ENCODE results near the gene DHCR24. TPM values are rescaled to one million over a fixed set of nuclear protein-coding genes. Genes with fewer than 3 reads are reported as not detected.
A peak's percentile ranks its signal among the peaks of the same experiment; 100 is the strongest.

Gene DHCR24
- total RNA-seq, 6 experiments from 2014 or later, result 39.3 to 88.4 (median 74.8) TPM

DNA sequence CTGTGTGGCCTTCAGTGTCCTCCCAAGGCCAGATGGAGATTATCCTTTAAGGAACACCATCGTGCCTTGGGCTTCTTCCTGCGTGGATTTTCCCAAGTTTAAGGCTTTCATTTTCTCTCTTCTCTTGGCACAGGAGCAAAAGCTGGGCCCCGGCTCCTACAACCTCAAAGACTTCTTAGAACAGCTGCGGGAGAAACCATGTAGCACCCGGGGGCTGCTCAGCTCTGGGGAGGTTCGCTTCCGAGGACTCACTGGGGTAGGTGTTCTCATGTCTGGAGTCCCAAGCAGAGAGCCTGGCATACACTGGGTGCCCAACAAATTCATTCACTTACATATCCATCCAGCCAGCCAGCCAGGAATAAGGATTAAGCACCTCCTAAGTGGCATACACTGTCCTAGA is 79.2 kb downstream of the DHCR24 start:
- TF ChIP-seq, protein P1, sequence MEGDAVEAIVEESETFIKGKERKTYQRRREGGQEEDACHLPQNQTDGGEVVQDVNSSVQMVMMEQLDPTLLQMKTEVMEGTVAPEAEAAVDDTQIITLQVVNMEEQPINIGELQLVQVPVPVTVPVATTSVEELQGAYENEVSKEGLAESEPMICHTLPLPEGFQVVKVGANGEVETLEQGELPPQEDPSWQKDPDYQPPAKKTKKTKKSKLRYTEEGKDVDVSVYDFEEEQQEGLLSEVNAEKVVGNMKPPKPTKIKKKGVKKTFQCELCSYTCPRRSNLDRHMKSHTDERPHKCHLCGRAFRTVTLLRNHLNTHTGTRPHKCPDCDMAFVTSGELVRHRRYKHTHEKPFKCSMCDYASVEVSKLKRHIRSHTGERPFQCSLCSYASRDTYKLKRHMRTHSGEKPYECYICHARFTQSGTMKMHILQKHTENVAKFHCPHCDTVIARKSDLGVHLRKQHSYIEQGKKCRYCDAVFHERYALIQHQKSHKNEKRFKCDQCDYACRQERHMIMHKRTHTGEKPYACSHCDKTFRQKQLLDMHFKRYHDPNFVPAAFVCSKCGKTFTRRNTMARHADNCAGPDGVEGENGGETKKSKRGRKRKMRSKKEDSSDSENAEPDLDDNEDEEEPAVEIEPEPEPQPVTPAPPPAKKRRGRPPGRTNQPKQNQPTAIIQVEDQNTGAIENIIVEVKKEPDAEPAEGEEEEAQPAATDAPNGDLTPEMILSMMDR (IDR thresholded peaks at IDR 0.05), result no peak
- Mint-ChIP-seq H3K4me1 (ENCODE audit: low read depth) (peaks cover 45% of the 10 kb centered on the region), H3K9me3 (no peaks in the 10 kb centered on the region), H3K27ac (0 out of 2 replicates have a peak overlapping the region, but pooled peaks have one; percentile 13), H3K27me3 (ENCODE audit: insufficient read depth) (peaks cover 7% of the 10 kb centered on the region), H3K4me3 (no peak overlapping the region), H3K36me3 (ENCODE audit: low read depth) (no peaks in the 10 kb centered on the region)
- no peak for DNase-seq

DNA sequence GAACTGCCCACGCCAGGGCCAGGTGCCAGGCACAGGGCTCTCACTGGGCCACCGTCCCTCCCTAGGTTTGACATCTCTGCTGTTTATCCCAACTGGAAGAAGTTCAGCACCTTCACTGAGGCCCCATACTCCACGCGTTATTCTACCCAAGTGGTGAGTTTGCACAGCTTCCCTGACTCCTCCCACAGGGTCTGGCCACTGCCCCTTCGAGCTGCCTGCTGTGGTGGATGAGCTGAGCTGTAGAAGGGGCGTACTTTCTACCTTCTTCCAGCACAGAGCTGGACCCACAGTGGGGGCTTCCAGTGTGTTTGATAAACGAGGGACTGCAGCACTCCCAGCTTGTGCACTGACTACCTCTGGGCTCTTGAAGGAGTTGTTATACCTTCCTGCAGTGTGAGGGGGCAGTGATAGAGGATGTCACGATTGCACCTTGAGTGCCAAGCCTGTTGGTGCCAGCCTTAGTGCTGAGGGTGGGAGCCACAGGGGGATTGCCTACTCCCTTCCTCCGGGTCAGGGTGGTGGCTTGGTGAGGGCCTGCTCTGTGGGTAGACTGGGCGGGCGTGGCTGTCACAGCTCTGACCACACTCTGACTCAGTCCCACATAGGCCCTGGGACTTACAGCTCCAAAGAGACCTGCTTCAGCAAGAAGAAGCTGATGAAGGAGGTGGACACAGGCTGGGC is 79.9 kb downstream of the DHCR24 start:
- Mint-ChIP-seq H3K27me3 (ENCODE audit: insufficient read depth) (peaks cover 7% of the 10 kb centered on the region), H3K4me1 (ENCODE audit: low read depth) (peaks cover 45% of the 10 kb centered on the region), H3K4me3 (no peak overlapping the region), H3K27ac (no peak overlapping the region), H3K9me3 (no peaks in the 10 kb centered on the region), H3K36me3 (ENCODE audit: low read depth) (no peaks in the 10 kb centered on the region)
- TF ChIP-seq, protein P1 (IDR thresholded peaks at IDR 0.05), result no peak
- DNase-seq, result peak; percentile 45

DNA sequence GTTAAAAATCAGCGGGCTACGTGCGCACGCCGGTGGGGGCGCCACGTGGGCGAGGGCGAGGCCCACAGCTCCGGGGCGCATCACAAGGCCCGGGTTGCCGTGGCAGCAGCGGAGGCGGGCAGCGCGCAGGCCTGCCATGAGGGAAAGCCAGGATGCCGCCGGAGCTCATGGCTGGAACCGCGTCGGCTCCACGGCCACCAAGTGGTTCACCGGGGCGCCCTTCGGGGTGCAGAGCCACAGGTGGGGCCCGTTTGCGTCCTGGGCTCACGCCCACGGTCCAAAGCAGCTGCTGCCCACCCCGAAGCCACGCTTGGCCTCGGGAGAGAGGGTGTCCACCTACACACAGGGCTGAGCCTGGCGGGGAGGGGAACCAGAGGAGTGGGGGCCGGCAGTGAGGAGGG is 81.0 kb downstream of the DHCR24 start:
- Mint-ChIP-seq H3K27me3 (ENCODE audit: insufficient read depth) (peaks cover 8% of the 10 kb centered on the region), H3K4me1 (ENCODE audit: low read depth) (peaks cover 45% of the 10 kb centered on the region), H3K27ac (no peak overlapping the region), H3K4me3 (no peak overlapping the region), H3K9me3 (no peaks in the 10 kb centered on the region), H3K36me3 (ENCODE audit: low read depth) (no peaks in the 10 kb centered on the region)
- no peak for DNase-seq
- TF ChIP-seq, protein P1 (IDR thresholded peaks at IDR 0.05), result no peak

DNA sequence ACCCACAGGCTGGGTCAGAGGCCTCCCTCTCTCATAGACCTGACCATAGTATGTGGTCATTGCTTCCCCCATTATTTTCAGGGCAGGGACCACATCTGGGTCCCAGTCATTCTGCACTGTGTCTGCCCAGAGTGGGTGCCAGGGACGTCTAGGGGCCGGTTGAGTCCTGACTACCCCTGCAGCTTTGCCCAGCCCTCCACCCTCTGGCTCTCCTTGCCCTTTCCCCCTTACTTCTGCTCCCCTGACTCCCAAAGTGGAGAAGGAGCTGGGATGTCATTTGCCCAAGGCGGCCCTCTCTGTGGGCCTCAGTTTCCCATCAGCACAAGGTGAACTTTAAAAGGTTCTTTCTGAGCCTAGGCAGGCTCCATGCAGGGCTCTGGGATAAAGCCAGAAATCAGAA is 81.5 kb downstream of the DHCR24 start:
- H3K27ac Mint-ChIP-seq, result no peak overlapping the region
- no peaks in the 10 kb centered on the region for H3K9me3 Mint-ChIP-seq
- no peaks in the 10 kb centered on the region for H3K36me3 Mint-ChIP-seq (ENCODE audit: low read depth)
- H3K27me3 Mint-ChIP-seq (ENCODE audit: insufficient read depth), result peaks cover 7% of the 10 kb centered on the region
- H3K4me3 Mint-ChIP-seq, result no peak overlapping the region
- peaks cover 45% of the 10 kb centered on the region for H3K4me1 Mint-ChIP-seq (ENCODE audit: low read depth)
- DNase-seq, result no peak
- TF ChIP-seq, protein P1 (IDR thresholded peaks at IDR 0.05), result no peak

DNA sequence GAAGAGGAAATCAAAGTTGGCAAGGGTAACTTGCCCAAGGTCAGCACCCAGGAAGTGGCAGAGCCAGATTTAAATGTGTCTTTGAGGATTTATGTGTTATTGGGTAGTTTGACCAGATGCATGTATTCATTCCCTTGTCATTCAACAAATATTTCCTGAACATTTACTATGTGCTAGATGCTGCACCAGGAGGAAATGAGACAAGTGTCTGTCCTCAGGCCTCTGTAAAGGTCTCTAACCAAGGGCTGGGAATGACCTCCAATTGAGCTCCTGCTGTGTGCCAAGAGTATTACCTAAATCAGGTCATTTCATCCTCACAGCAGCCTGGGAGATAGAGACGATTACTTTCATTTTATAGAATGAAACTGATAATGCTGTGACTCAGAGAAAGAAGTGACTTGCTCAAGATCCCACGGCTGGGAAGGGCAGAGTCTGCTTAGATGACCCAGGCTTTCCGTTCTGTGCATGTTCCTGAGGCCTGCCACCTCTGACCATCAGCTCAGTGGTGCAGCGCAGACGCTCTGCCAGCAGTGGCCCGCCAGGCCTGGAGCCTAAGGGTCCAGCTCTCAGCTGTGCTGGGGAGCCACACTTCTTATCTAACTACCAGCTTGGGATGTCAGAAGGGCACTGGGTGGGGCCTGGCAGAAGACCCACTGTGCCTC is 82.4 kb downstream of the DHCR24 start:
- H3K9me3 Mint-ChIP-seq, result no peaks in the 10 kb centered on the region
- TF ChIP-seq, protein P1 (IDR thresholded peaks at IDR 0.05), result no peak

More for the DNA sequence above, 82.4 kb downstream of the DHCR24 start:
- peak overlapping the region; percentile 74 for H3K27ac Mint-ChIP-seq
- no peaks in the 10 kb centered on the region for H3K36me3 Mint-ChIP-seq (ENCODE audit: low read depth)
- DNase-seq, result peak; percentile 7
- peaks cover 39% of the 10 kb centered on the region for H3K4me1 Mint-ChIP-seq (ENCODE audit: low read depth)
- H3K27me3 Mint-ChIP-seq (ENCODE audit: insufficient read depth), result peaks cover 15% of the 10 kb centered on the region
- H3K4me3 Mint-ChIP-seq, result no peak overlapping the region; the same call in 1 of the 2 replicates
